ENCODE data around the gene ADAT3.

DNA sequence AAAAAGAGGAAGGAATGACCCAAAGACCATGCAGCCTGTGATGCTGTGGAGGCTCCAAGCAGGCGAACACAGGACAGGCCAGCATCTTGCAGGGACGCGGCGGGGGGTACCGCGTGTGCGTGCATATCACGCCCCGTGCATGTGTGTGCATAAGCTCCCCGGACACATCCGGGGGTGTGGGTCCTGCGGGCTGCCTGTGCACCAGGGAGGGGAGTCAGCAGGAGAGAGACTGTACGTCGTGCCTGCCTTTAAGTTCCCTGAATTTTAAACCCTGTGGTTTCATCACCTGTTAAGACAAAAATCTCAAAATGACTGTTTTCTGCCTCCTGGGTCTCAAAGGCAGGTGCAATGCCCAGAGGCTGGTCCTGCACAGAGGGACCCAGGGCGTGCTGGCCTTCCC lies 16.6 kb downstream of the ADAT3 start:
- TF ChIP-seq, protein P1, sequence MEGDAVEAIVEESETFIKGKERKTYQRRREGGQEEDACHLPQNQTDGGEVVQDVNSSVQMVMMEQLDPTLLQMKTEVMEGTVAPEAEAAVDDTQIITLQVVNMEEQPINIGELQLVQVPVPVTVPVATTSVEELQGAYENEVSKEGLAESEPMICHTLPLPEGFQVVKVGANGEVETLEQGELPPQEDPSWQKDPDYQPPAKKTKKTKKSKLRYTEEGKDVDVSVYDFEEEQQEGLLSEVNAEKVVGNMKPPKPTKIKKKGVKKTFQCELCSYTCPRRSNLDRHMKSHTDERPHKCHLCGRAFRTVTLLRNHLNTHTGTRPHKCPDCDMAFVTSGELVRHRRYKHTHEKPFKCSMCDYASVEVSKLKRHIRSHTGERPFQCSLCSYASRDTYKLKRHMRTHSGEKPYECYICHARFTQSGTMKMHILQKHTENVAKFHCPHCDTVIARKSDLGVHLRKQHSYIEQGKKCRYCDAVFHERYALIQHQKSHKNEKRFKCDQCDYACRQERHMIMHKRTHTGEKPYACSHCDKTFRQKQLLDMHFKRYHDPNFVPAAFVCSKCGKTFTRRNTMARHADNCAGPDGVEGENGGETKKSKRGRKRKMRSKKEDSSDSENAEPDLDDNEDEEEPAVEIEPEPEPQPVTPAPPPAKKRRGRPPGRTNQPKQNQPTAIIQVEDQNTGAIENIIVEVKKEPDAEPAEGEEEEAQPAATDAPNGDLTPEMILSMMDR (IDR thresholded peaks at IDR 0.05 in 4 of 5, conservative IDR thresholded peaks at IDR 0.05 in 1 of 5): no peak
- no peak for TF ChIP-seq POLR2A (IDR thresholded peaks at IDR 0.05)
